NCI-H526 treated with DMSO at 0.1 percent for 48 hours (cell line): ENCODE measurements around the gene APAF1.

Experiments used
- DNase-seq: peaks from one replicate; lab custom pipeline; 2025; lab: John Stamatoyannopoulos, UW

APAF1 gene

GRCh38 chr12:98763656-98764055 lies 118.6 kb downstream of the APAF1 start:
- no peak for DNase-seq

GRCh38 chr12:98767248-98767647 lies 122.2 kb downstream of the APAF1 start:
- no peak for DNase-seq

GRCh38 chr12:98769068-98769467 lies 124.0 kb downstream of the APAF1 start:
- no peak for DNase-seq

- no peak for DNase-seq
These were observed 125.1 kb downstream of the APAF1 start for GRCh38 chr12:98770230-98770629.

GRCh38 chr12:98771811-98772752 lies 127.0 kb downstream of the APAF1 start:
- no peak for DNase-seq

- DNase-seq = no peak
These were observed 127.7 kb downstream of the APAF1 start for GRCh38 chr12:98772818-98773217.

- no peak for DNase-seq
These were observed 135.2 kb downstream of the APAF1 start for GRCh38 chr12:98780261-98780660.

GRCh38 chr12:98783420-98783819 lies 138.3 kb downstream of the APAF1 start:
- DNase-seq = no peak
